Measurements from ENCODE around the gene DDAH1. TPM values are rescaled to one million over a fixed set of nuclear protein-coding genes. Genes with fewer than 3 reads are reported as not detected.

DDAH1 gene
- total RNA-seq (2021; fragmentation: NEBNext Ultra II Directional; extraction: Animal tissue kit (Norgen Biotek cat#: 25700)): 52.1 and 54.5 TPM in 2 replicates
- polyA plus RNA-seq (2011; rRNA removed): 12.4 and 22.8 TPM in 2 replicates
- polyA plus RNA-seq (2011; cell fraction: cytosol; rRNA removed): 19.3 TPM
- 10.9 TPM for polyA plus RNA-seq (2011; cell fraction: nucleus; rRNA removed)
- 20.3 to 27.9 TPM (median 25.9 TPM) in 4 replicates for polyA plus RNA-seq (2012, experiment 1 of 2)
- polyA plus RNA-seq (2012, experiment 2 of 2): 4.0 TPM
- polyA plus RNA-seq (2013, experiment 1 of 2): 30.3 TPM
- 32.1 TPM for polyA plus RNA-seq (2013, experiment 2 of 2)
- 26.1 and 42.3 TPM in 2 replicates for polyA minus RNA-seq (2011; rRNA and poly(A)+ RNA removed)
- 13.8 TPM for polyA minus RNA-seq (2011; cell fraction: cytosol; rRNA and poly(A)+ RNA removed)
- polyA minus RNA-seq (2011; cell fraction: nucleus; rRNA and poly(A)+ RNA removed): 9.9 TPM
- long read RNA-seq, experiment 1, transcript DDAH1-201 (6 exons, 3,920 nt): major isoform, 10 of 48 reads
- long read RNA-seq, experiment 1, partial matches to known transcripts: 4 of 48 reads
- long read RNA-seq, experiment 1, other reads (novel, unspliced or antisense): 34 of 48 reads
- long read RNA-seq, experiment 2, partial matches to known transcripts: 1 of 3 reads
- long read RNA-seq, experiment 2, other reads (novel, unspliced or antisense): 1 of 3 reads

DNA sequence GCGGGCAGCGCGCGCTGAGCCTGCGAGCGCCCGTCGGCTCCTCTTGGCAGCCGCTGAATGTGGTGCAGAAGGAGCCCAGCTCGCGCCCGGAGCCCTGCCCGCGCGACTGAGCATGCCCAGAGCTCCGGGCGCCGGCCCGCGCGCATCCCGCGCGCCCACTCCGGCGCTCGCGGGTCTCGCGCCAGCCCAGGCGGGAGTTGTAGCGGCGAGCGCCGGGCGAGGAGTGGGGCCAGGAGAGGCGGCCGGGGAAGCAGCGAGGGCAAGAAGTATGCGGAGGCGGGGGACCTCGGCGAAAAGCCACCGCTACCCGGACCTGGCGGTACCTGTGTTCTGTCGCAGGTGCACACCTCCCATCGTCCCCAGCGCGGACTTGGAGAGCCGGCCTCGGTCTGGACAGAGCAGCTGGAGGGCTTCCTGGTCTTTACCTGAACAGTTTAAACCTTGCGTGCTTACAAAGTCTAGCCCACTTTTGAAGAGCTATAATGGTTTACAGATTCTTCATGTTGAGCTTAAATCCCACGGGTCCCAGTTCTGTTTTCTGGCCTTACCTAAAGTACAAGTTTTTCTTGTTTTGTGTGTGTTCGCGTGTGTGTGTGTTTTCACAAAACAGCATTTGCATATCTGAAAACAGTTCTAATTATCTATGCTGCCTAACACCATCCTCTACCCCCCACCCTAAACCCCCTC, at the start of gene DDAH1:
DDAH1 (minus strand) TSS at position 61 of the 687 bp plus-strand sequence. CDS start 114 bp downstream, outside the sequence.
- no peaks in the 10 kb centered on the region; the same call in 1 of the 2 replicates for H3K79me1 ChIP-seq (ENCODE audit: low read depth, low read length)
- H3K4me1 ChIP-seq (replicated peaks in 1 of 4; ENCODE audit: control insufficient read depth in 3 of 4, insufficient read depth in 4 of 4, low read length in 3 of 4): peaks cover 0 to 10% (median 3%) of the 10 kb centered on the region in 4 experiments; a peak in 6 of 7 replicates
- peak within 1 kb of the TSS; percentile 87 for H2AFZ ChIP-seq (ENCODE audit: low read length)
- no peaks in the 10 kb centered on the region for H3K36me3 ChIP-seq (ENCODE audit: control insufficient read depth in 2 of 4, insufficient read depth in 4 of 4, low read length in 3 of 4)
- peak within 1 kb of the TSS; percentile 97 for H4K91ac ChIP-seq (replicated peaks; ENCODE audit: insufficient read length, low read length)
- 7% methylated on average over 45 of the region's 56 CpGs; no CpG with 5 or more reads in 1 of the 2 experiments for WGBS, 2 experiments (ENCODE audit: extremely low coverage in 1 of 2, insufficient coverage in 1 of 2, insufficient read length in 1 of 2, insufficient replicate concordance in 2 of 2, low coverage in 1 of 2, low lambda C conversion rate in 2 of 2, missing lambda C conversion rate in 1 of 2)
- H3K9me3 ChIP-seq (ENCODE audit: insufficient read depth in 2 of 2, low read depth in 1 of 2, low read length in 1 of 2): no peaks in the 10 kb centered on the region
- no peak within 1 kb of the TSS for H2AK5ac ChIP-seq (ENCODE audit: low read depth, low read length)
- peak within 1 kb of the TSS; percentile 99; the same call in 1 of the 2 replicates for H2BK15ac ChIP-seq (ENCODE audit: low read length)
- H3K18ac ChIP-seq (ENCODE audit: extremely low read depth, low read length): peak within 1 kb of the TSS; percentile 91
- no peak within 1 kb of the TSS for H3K27ac ChIP-seq (ENCODE audit: low read depth, low read length)
- peak within 1 kb of the TSS; percentile 35 to 59 (median 50); a peak in 6 of 7 replicates for H3K9ac ChIP-seq (replicated peaks in 1 of 4; ENCODE audit: extremely low read depth in 1 of 4, low read depth in 3 of 4, low read length in 3 of 4)
- H2BK12ac ChIP-seq (ENCODE audit: low read depth, low read length): peak within 1 kb of the TSS; percentile 96; the same call in 1 of the 2 replicates
- DNase-seq (ENCODE audit: low read depth in 1 of 2, low spot score in 2 of 2) (peak; percentile 9 to 74), FAIRE-seq (no peak)
- peaks cover 0 to 23% (median 16%) of the 10 kb centered on the region in 4 experiments; a peak in 6 of 7 replicates for H3K27me3 ChIP-seq (replicated peaks in 1 of 4; ENCODE audit: control insufficient read depth in 3 of 4, extremely low read depth in 1 of 4, insufficient read depth in 3 of 4, low read length in 3 of 4)
- H2BK20ac ChIP-seq (ENCODE audit: low read length): peak within 1 kb of the TSS; percentile 68; the same call in 1 of the 2 replicates
- H4K20me1 ChIP-seq (replicated peaks in 1 of 2; ENCODE audit: control insufficient read depth in 1 of 2, insufficient read depth in 2 of 2, low read length in 2 of 2): peaks cover 1% of the 10 kb centered on the region in 2 experiments
- peak within 1 kb of the TSS; percentile 38 for H2BK120ac ChIP-seq (replicated peaks; ENCODE audit: low read depth, low read length)
- ChIA-PET CTCF (ENCODE audit: partially characterized antibody) (interaction anchor here (0.7 to 4.8 kb wide), 11 partner anchors 10 to 157 kb away, joined by 3 to 16 read pairs (median 4); partner anchors contain the start of gene CCN1), POLR2A (ENCODE audit: partially characterized antibody) (interaction anchor here (0.9 to 2.6 kb wide), 5 partner anchors 11 to 121 kb away, joined by 3 to 14 read pairs (median 3); partner anchors contain the start of gene CCN1)
- no peak within 1 kb of the TSS for H3K23ac ChIP-seq (ENCODE audit: insufficient read length)
- H3K79me2 ChIP-seq (ENCODE audit: control insufficient read depth in 1 of 2, insufficient read depth in 2 of 2, low read length in 2 of 2): peaks cover 0 to 13% of the 10 kb centered on the region in 2 experiments; a peak in 2 of 4 replicates
- H4K8ac ChIP-seq (ENCODE audit: extremely low read depth, insufficient read depth, low read length): peak within 1 kb of the TSS; percentile 90
- H2BK5ac ChIP-seq (ENCODE audit: low read depth, low read length): peak within 1 kb of the TSS; percentile 66; the same call in 1 of the 2 replicates
- peak within 1 kb of the TSS; percentile 55 for H4K5ac ChIP-seq (ENCODE audit: insufficient read length, low read depth, low read length)
- H3K23me2 ChIP-seq (ENCODE audit: low read depth, low read length): peaks cover 13% of the 10 kb centered on the region; the same call in 1 of the 2 replicates
- no peak within 1 kb of the TSS for H3K56ac ChIP-seq (replicated peaks; ENCODE audit: insufficient read length, low read depth, low read length)
- H3K4ac ChIP-seq (replicated peaks; ENCODE audit: insufficient read length, low read depth, low read length): no peak within 1 kb of the TSS
- H3K14ac ChIP-seq (ENCODE audit: insufficient read length): no peak within 1 kb of the TSS
- peak within 1 kb of the TSS; percentile 97 to 99 for H3K4me2 ChIP-seq (ENCODE audit: insufficient read depth in 1 of 2, low read depth in 2 of 2, low read length in 2 of 2)
- peak within 1 kb of the TSS; percentile 62 to 87 (median 62) for H3K4me3 ChIP-seq (ENCODE audit: extremely low read depth in 1 of 4, insufficient read depth in 2 of 4, low read depth in 3 of 4, low read length in 4 of 4)
- no peak for TF ChIP-seq SP1 (IDR thresholded peaks at IDR 0.05; ENCODE audit: low read depth, low read length)
- no peak for TF ChIP-seq CBX8 (IDR thresholded peaks at IDR 0.05; ENCODE audit: borderline replicate concordance, low read depth, low read length)
- TF ChIP-seq GABPA (IDR thresholded peaks at IDR 0.05; ENCODE audit: borderline replicate concordance, insufficient read depth, low read length): peak; percentile 10; the same call in 1 of the 2 replicates
- TF ChIP-seq, protein P1, sequence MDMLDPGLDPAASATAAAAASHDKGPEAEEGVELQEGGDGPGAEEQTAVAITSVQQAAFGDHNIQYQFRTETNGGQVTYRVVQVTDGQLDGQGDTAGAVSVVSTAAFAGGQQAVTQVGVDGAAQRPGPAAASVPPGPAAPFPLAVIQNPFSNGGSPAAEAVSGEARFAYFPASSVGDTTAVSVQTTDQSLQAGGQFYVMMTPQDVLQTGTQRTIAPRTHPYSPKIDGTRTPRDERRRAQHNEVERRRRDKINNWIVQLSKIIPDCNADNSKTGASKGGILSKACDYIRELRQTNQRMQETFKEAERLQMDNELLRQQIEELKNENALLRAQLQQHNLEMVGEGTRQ (IDR thresholded peaks at IDR 0.05; ENCODE audit: low read length): no peak
- TF ChIP-seq SUZ12 (IDR thresholded peaks at IDR 0.05; ENCODE audit: low read length): no peak
- peak; percentile 59 for TF ChIP-seq TAF1 (IDR thresholded peaks at IDR 0.05; ENCODE audit: low read depth, low read length)
- no peak for TF ChIP-seq SRF (IDR thresholded peaks at IDR 0.05; ENCODE audit: low read depth, low read length)
